HepG2 (cell line): Measurements from ENCODE around the gene PTPRE. TPM values are rescaled to one million over a fixed set of nuclear protein-coding genes. Genes with fewer than 3 reads are reported as not detected.

Experiments used
- ATAC-seq: fragments of 200-7000 bp; cut with Tn5 transposase; 3 replicates; pipeline ENCODE4 v1.9.1; 2020; ENCODE audit warnings: mild to moderate bottlenecking, moderate library complexity
- BruUV-seq: library from RNA; stranded (reverse); fragments of 400-500 nt; replicated peaks from 2 replicates; lab custom pipeline; 2021; lab: Mats Ljungman, UMichigan
- CTCF ChIA-PET: fragments of 300-600 bp; formaldehyde crosslinking; extraction: SDS; loops from one replicate; lab custom pipeline; 2021; ENCODE audit warnings: low total read pairs, inconsistent platforms, low intra/inter-chr PET ratio; lab: Yijun Ruan, JAX
- POLR2A ChIA-PET: fragments of 350-600 bp; sonication (Branson Sonifier 250); formaldehyde crosslinking; loops from one replicate; lab custom pipeline; 2020; ENCODE audit warnings: antibody characterized with exemption, inconsistent platforms; lab: Yijun Ruan, JAX
- DNase-seq: peaks from one replicate; pipeline ENCODE4 v3.0.0-alpha.2; 2015; ENCODE audit warnings: low spot score
- FAIRE-seq: peaks from 3 replicates; lab custom pipeline; 2011; peaks lifted over from hg19 to GRCh38; lab: Jason Lieb, UNC
- H2AFZ ChIP-seq: one replicate; pipeline ENCODE4 v1.6.1; 2011; ENCODE audit warnings: low read length, inconsistent platforms
- H3K27ac ChIP-seq: fragments of 300-600 bp; 3 replicates; pipeline ENCODE4 v1.8.0; 2011; ENCODE audit warnings: mixed run types, mild to moderate bottlenecking, mixed read lengths, low read length, inconsistent platforms; ENCODE audit not compliant: insufficient read depth; ENCODE audit errors: extremely low read length
- H3K27me3 ChIP-seq, 2 experiments: fragments of 200-600 bp in 1 of 2; 2 replicates in 1 of 2; 3 replicates in 1 of 2; pipeline versions ENCODE4 v1.6.0 to v1.8.0; 2011; ENCODE audit warnings: low read length in 2 of 2, mild to moderate bottlenecking in 2 of 2, moderate library complexity in 2 of 2, inconsistent platforms in 1 of 2; ENCODE audit not compliant: insufficient read depth in 2 of 2, control insufficient read depth in 1 of 2
- H3K36me3 ChIP-seq, 2 experiments: fragments of 200-600 bp in 1 of 2; replicated peaks in 1 of 2; 2 replicates in 1 of 2; 3 replicates in 1 of 2; pipeline versions ENCODE4 v1.5.1 to v1.8.0; 2011; ENCODE audit warnings: low read length in 2 of 2, inconsistent platforms in 1 of 2; ENCODE audit not compliant: insufficient read depth in 2 of 2, control insufficient read depth in 1 of 2
- H3K4me1 ChIP-seq: 2 replicates; pipeline ENCODE4 v1.5.1; 2012; ENCODE audit warnings: low read length, inconsistent platforms; ENCODE audit not compliant: insufficient read depth
- H3K4me2 ChIP-seq: 2 replicates; pipeline ENCODE4 v1.6.0; 2011; ENCODE audit warnings: low read depth, low read length, inconsistent platforms
- H3K4me3 ChIP-seq, 3 experiments: fragments of 200-600 bp in 1 of 3; sonication (generic), shearing (Covaris generic) in 1 of 3; replicated peaks in 1 of 3; 2 replicates each; pipeline ENCODE4 v1.5.1; 2011 to 2016; ENCODE audit warnings: low read length in 3 of 3, inconsistent platforms in 2 of 3, low read depth in 2 of 3, mild to moderate bottlenecking in 2 of 3, control low read depth in 1 of 3, mixed read lengths in 1 of 3; ENCODE audit not compliant: insufficient read depth in 1 of 3
- H3K79me2 ChIP-seq: one replicate; pipeline ENCODE4 v1.6.1; 2011; ENCODE audit warnings: low read length, inconsistent platforms; ENCODE audit not compliant: insufficient read depth
- H3K9ac ChIP-seq: 2 replicates; pipeline ENCODE4 v1.6.0; 2011; ENCODE audit warnings: mild to moderate bottlenecking, low read depth, low read length, inconsistent platforms; ENCODE audit not compliant: insufficient read depth
- H3K9me3 ChIP-seq: 2 replicates; pipeline ENCODE4 v1.5.1; 2012; ENCODE audit warnings: mild to moderate bottlenecking, low read length
- H4K20me1 ChIP-seq: 2 replicates; pipeline ENCODE4 v1.6.0; 2011; ENCODE audit warnings: inconsistent platforms, mild to moderate bottlenecking, low read length, moderate library complexity; ENCODE audit not compliant: insufficient read depth
- CREB1 ChIP-seq, 2 experiments: fragments of 450-650 bp in 1 of 2; IDR thresholded peaks; 2 replicates each; pipeline ENCODE4 v1.6.1; 2016 to 2017; ENCODE audit warnings: control low read depth in 1 of 2, mild to moderate bottlenecking in 1 of 2, missing compliant biosample characterization in 1 of 2, missing genetic modification characterization in 1 of 2
- JDP2 ChIP-seq: sonication (generic); formaldehyde crosslinking; IDR thresholded peaks from 2 replicates; pipeline ENCODE4 v1.8.1; 2022; ENCODE audit warnings: missing genetic modification reagents, borderline replicate concordance
- MAF1 ChIP-seq: sonication (generic); formaldehyde crosslinking; IDR thresholded peaks from 2 replicates; pipeline ENCODE4 v1.5.0; 2020; ENCODE audit warnings: missing genetic modification reagents, borderline replicate concordance
- TGIF2 ChIP-seq: IDR thresholded peaks from 2 replicates; pipeline ENCODE4 v1.6.1; 2016; ENCODE audit warnings: control low read depth, missing compliant biosample characterization
- ZNF333 ChIP-seq: sonication (generic); formaldehyde crosslinking; IDR thresholded peaks from 2 replicates; pipeline ENCODE4 v1.4.0; 2020; ENCODE audit warnings: mild to moderate bottlenecking, missing genetic modification reagents, borderline replicate concordance
- WGBS: methylation state at CpG from one replicate; pipeline ENCODE4 v1.1.6; 2017; ENCODE audit warnings: low lambda C conversion rate; 5-methylcytosine and 5-hydroxymethylcytosine counted together
- in situ Hi-C: cut with HindIII; loops from 2 replicates; pipeline ENCODE4 v1.10.0; 2017; ENCODE audit warnings: low pct_unique_long_range_greater_than_20kb; ENCODE audit not compliant: extremely low pct_ligation_motif_present
- intact Hi-C: fragments of 100-400 bp; cut with micrococcal nuclease; formaldehyde crosslinking; loops from one replicate; pipeline ENCODE4 v1.10.0; 2022; ENCODE audit not compliant: unreplicated experiment
- polyA plus RNA-seq, 8 experiments: library from polyadenylated mRNA; depleted of rRNA in 3 of 8; stranded (reverse) in 7 of 8; unstranded in 1 of 8; fragments of >200 nt; fragmentation: Illumina TruSeq in 4 of 8; extraction: Trizol in 4 of 8; gene quantifications; 2 replicates each; pipeline versions ENCODE4 v1.2.1 to v1.2.3, GENCODE V29; 2011 to 2016; ENCODE audit warnings: low read depth in 4 of 8, missing spikeins in 1 of 8, mixed read lengths in 1 of 8; ENCODE audit not compliant: insufficient read depth in 1 of 8
- total RNA-seq, 5 experiments: library from RNA; depleted of rRNA; stranded (reverse); fragments of >200 nt; fragmentation: Illumina TruSeq; extraction: Trizol; gene quantifications; 2 replicates each; pipeline ENCODE4 v1.2.3, GENCODE V29; 2016; ENCODE audit warnings: low read depth in 1 of 5
- TF ChIP-seq, protein P1 (sequence below): sonication (generic); formaldehyde crosslinking; IDR thresholded peaks from 2 replicates; pipeline ENCODE4 v1.5.1; 2020; ENCODE audit warnings: mild to moderate bottlenecking, missing genetic modification reagents, moderate library complexity
- TF ChIP-seq, protein P2 (sequence below): sonication (generic); formaldehyde crosslinking; IDR thresholded peaks from 2 replicates; pipeline ENCODE4 v1.4.0; 2020; ENCODE audit warnings: missing genetic modification reagents, borderline replicate concordance

PTPRE gene
- total and polyA plus RNA-seq, 2 of the 13 experiments (the other 11 are each of a cell fraction or from before 2014, with no cell fraction given): 0.01 to 0.02 TPM

DNA sequence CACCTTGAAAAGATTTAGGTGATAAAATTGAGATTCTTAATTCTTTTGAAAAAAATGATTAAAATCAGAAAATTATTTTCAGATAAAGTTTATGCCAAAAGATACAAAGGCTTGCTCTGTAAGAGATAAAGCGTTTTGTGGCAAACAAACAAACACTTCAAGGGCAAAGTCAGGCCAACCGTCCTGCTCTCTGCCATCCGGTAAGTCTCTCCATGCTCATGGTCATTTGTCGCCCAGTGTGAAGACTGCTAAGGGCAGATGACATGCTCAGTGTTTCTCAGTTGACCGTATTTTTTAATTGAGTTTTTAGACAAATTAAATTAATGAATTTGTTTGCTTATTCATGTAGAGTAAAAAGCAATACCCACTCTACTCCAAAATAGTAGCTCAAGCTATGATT, 60.0 kb downstream of the PTPRE start:
- intact Hi-C loops (no loop called here), in situ Hi-C loops (no loop called here)
- H3K4me2 ChIP-seq: no peak overlapping the region
- no peaks in the 10 kb centered on the region; a peak in 1 of 5 replicates for H3K27me3 ChIP-seq
- 34% methylated on average over 5 of the region's 5 CpGs for WGBS
- H3K79me2 ChIP-seq: no peaks in the 10 kb centered on the region
- no peak overlapping the region for H2AFZ ChIP-seq
- no peak overlapping the region for H3K4me3 ChIP-seq
- DNase-seq (no peak), ATAC-seq (no peak), FAIRE-seq (no peak)
- no TSS peak for BruUV-seq
- ChIA-PET CTCF (no interaction called here), POLR2A (no interaction called here)
- no peak overlapping the region for H3K27ac ChIP-seq
- H3K4me1 ChIP-seq: no peaks in the 10 kb centered on the region
- H3K9me3 ChIP-seq: no peaks in the 10 kb centered on the region
- TF ChIP-seq TGIF2: no peak
- TF ChIP-seq CREB1 (IDR thresholded peaks at IDR 0.05): no peak
- TF ChIP-seq CREB1 (CRISPR knock-in tag; IDR thresholded peaks at IDR 0.05): no peak
- TF ChIP-seq, protein P1, sequence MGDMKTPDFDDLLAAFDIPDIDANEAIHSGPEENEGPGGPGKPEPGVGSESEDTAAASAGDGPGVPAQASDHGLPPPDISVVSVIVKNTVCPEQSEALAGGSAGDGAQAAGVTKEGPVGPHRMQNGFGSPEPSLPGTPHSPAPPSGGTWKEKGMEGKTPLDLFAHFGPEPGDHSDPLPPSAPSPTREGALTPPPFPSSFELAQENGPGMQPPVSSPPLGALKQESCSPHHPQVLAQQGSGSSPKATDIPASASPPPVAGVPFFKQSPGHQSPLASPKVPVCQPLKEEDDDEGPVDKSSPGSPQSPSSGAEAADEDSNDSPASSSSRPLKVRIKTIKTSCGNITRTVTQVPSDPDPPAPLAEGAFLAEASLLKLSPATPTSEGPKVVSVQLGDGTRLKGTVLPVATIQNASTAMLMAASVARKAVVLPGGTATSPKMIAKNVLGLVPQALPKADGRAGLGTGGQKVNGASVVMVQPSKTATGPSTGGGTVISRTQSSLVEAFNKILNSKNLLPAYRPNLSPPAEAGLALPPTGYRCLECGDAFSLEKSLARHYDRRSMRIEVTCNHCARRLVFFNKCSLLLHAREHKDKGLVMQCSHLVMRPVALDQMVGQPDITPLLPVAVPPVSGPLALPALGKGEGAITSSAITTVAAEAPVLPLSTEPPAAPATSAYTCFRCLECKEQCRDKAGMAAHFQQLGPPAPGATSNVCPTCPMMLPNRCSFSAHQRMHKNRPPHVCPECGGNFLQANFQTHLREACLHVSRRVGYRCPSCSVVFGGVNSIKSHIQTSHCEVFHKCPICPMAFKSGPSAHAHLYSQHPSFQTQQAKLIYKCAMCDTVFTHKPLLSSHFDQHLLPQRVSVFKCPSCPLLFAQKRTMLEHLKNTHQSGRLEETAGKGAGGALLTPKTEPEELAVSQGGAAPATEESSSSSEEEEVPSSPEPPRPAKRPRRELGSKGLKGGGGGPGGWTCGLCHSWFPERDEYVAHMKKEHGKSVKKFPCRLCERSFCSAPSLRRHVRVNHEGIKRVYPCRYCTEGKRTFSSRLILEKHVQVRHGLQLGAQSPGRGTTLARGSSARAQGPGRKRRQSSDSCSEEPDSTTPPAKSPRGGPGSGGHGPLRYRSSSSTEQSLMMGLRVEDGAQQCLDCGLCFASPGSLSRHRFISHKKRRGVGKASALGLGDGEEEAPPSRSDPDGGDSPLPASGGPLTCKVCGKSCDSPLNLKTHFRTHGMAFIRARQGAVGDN: no peak
- no peaks in the 10 kb centered on the region for H3K36me3 ChIP-seq
- H3K9ac ChIP-seq: no peak overlapping the region
- H4K20me1 ChIP-seq: no peaks in the 10 kb centered on the region

DNA sequence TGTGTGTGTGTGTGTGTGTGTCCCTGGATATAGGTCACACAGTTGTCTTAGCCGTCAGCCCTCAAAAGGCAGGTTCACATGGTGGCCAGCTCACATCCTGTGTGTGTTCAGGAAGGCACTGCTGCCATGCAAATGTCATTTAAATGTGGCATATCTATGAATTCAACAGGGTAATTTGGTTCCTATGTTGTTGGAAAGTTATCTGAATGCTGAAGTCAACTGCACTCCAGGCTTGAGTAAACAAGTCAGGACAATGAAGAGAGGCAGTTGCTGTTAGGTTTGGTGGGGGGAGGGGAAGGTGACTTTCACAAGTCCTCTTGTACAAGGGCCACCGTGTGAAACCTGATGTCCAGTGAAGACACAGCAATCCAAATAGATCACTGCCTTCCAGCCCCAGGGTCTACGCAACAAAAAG, 61.1 kb downstream of the PTPRE start:
- intact Hi-C loops (no loop called here), in situ Hi-C loops (no loop called here)
- H3K79me2 ChIP-seq: no peaks in the 10 kb centered on the region
- H3K36me3 ChIP-seq: no peaks in the 10 kb centered on the region
- BruUV-seq: no TSS peak
- no peak overlapping the region for H3K27ac ChIP-seq
- DNase-seq (no peak), ATAC-seq (no peak), FAIRE-seq (no peak)
- H3K4me2 ChIP-seq: no peak overlapping the region
- no peaks in the 10 kb centered on the region for H3K4me1 ChIP-seq
- no peak overlapping the region for H3K9ac ChIP-seq
- H2AFZ ChIP-seq: no peak overlapping the region
- no peak for TF ChIP-seq JDP2
- no peak for TF ChIP-seq MAF1 (CRISPR knock-in tag)
- TF ChIP-seq ZNF333 (CRISPR knock-in tag): no peak
- TF ChIP-seq, protein P2, sequence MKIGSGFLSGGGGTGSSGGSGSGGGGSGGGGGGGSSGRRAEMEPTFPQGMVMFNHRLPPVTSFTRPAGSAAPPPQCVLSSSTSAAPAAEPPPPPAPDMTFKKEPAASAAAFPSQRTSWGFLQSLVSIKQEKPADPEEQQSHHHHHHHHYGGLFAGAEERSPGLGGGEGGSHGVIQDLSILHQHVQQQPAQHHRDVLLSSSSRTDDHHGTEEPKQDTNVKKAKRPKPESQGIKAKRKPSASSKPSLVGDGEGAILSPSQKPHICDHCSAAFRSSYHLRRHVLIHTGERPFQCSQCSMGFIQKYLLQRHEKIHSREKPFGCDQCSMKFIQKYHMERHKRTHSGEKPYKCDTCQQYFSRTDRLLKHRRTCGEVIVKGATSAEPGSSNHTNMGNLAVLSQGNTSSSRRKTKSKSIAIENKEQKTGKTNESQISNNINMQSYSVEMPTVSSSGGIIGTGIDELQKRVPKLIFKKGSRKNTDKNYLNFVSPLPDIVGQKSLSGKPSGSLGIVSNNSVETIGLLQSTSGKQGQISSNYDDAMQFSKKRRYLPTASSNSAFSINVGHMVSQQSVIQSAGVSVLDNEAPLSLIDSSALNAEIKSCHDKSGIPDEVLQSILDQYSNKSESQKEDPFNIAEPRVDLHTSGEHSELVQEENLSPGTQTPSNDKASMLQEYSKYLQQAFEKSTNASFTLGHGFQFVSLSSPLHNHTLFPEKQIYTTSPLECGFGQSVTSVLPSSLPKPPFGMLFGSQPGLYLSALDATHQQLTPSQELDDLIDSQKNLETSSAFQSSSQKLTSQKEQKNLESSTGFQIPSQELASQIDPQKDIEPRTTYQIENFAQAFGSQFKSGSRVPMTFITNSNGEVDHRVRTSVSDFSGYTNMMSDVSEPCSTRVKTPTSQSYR (CRISPR knock-in tag): peak; percentile 34; the same call in 1 of the 2 replicates
- WGBS: 33% methylated on average over 2 of the region's 3 CpGs
- no peaks in the 10 kb centered on the region for H3K9me3 ChIP-seq
- no peak overlapping the region for H3K4me3 ChIP-seq
- CTCF ChIA-PET: no interaction called here
- no peaks in the 10 kb centered on the region for H4K20me1 ChIP-seq
- H3K27me3 ChIP-seq: no peaks in the 10 kb centered on the region; a peak in 1 of 5 replicates
- POLR2A ChIA-PET: no interaction called here
